ENCODE results near the gene AKAP6.

The AKAP6 gene

DNA sequence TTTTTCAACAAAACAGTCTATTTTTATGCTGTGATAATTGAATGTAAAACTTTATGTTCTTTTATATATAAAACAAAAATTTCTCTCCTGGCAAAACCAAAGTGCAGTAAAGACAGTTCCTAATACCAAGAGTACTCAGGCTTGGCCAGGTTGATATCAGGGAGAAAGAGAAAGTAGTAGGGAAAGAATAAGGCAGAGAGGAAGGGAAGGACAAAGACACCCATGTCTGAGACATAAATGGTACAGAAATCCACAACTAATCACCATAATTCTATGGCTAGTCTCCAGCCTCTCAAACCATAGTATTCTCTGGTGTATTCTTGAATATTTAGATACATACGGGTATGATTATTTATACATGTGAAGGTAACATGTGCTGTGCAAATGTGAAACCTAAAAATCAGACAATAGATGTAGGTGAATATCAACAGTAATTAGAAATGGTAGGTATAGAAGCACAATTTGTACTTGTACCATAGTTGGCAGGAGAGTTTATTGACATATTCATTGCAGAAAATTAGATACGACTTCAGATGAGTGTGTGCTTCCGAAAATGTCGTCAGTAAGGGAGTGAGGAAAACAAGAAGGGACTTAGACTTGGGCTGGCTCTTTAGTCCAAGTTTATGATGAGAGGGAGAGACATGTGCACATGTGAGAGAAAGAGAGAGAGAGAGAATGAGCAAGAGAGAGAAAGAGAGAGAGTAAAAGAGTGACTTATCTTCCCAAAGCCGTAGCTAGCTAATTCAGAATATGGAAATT, 378.8 kb downstream of the AKAP6 start:
- TF ChIP-seq, protein P1, sequence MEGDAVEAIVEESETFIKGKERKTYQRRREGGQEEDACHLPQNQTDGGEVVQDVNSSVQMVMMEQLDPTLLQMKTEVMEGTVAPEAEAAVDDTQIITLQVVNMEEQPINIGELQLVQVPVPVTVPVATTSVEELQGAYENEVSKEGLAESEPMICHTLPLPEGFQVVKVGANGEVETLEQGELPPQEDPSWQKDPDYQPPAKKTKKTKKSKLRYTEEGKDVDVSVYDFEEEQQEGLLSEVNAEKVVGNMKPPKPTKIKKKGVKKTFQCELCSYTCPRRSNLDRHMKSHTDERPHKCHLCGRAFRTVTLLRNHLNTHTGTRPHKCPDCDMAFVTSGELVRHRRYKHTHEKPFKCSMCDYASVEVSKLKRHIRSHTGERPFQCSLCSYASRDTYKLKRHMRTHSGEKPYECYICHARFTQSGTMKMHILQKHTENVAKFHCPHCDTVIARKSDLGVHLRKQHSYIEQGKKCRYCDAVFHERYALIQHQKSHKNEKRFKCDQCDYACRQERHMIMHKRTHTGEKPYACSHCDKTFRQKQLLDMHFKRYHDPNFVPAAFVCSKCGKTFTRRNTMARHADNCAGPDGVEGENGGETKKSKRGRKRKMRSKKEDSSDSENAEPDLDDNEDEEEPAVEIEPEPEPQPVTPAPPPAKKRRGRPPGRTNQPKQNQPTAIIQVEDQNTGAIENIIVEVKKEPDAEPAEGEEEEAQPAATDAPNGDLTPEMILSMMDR (IDR thresholded peaks at IDR 0.05; ENCODE audit: low read depth, low read length, poor library complexity, severe bottlenecking) = no peak
- TF ChIP-seq EZH2phosphoT487 (IDR thresholded peaks at IDR 0.05; ENCODE audit: borderline replicate concordance, low read length) = no peak
- Histone ChIP-seq H3K4me3 (ENCODE audit: low read length) (no peak overlapping the region), H3K36me3 (ENCODE audit: control insufficient read depth, low read length) (no peaks in the 10 kb centered on the region), H3F3A (ENCODE audit: control insufficient read depth, insufficient read depth) (no peaks in the 10 kb centered on the region), H3K9me3 (ENCODE audit: control insufficient read depth, insufficient read depth, low read length) (no peaks in the 10 kb centered on the region), H3K4me2 (ENCODE audit: low read length) (no peak overlapping the region), H3K9me2 (replicated peaks; ENCODE audit: control insufficient read depth, low read length) (no peaks in the 10 kb centered on the region), H4K20me1 (ENCODE audit: control insufficient read depth, insufficient read depth, low read depth, low read length) (no peaks in the 10 kb centered on the region), H3K27ac (ENCODE audit: low read depth, low read length) (no peak overlapping the region), H3K4me1 (ENCODE audit: control insufficient read depth, low read length) (peaks cover under 1% of the 10 kb centered on the region; the same call in 1 of the 2 replicates), H3K27me3 (ENCODE audit: control insufficient read depth, low read length) (no peaks in the 10 kb centered on the region), H3K79me2 (ENCODE audit: control insufficient read depth, low read length) (no peaks in the 10 kb centered on the region)

DNA sequence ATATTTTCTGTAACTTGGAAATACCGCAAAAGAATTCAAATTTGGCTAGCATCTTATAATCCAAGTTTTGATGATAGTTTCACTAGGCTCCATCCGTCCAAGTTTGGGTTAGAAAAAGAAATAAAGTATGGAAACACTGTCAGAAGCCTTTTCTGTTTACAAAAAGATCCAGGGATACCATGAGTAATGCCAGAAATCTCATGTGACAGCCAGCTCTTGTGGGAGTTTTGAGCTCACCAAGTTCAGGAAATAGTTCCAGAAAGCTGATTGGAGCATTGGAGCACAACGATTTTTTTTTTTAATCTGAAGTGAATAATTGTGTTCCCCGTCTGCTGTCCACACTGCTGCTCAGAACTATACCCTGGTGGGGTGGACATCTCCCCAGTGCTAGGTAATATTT, 379.9 kb downstream of the AKAP6 start:
- no peak for TF ChIP-seq EZH2phosphoT487 (IDR thresholded peaks at IDR 0.05; ENCODE audit: borderline replicate concordance, low read length)
- TF ChIP-seq, protein P1 (IDR thresholded peaks at IDR 0.05; ENCODE audit: low read depth, low read length, poor library complexity, severe bottlenecking) = no peak
- Histone ChIP-seq H3K4me3 (ENCODE audit: low read length) (no peak overlapping the region), H3K27ac (ENCODE audit: low read depth, low read length) (no peak overlapping the region)

GRCh38 chr14:32710231-32710671, 381.2 kb downstream of the AKAP6 start:
- no peaks in the 10 kb centered on the region for H3K9me2 ChIP-seq (replicated peaks; ENCODE audit: control insufficient read depth, low read length)
- H3K79me2 ChIP-seq (ENCODE audit: control insufficient read depth, low read length) = no peaks in the 10 kb centered on the region
- TF ChIP-seq, protein P1 (IDR thresholded peaks at IDR 0.05; ENCODE audit: low read depth, low read length, poor library complexity, severe bottlenecking) = no peak
- TF ChIP-seq EZH2phosphoT487 (IDR thresholded peaks at IDR 0.05; ENCODE audit: borderline replicate concordance, low read length) = no peak
- H3K27ac ChIP-seq (ENCODE audit: low read depth, low read length) = no peak overlapping the region
- H3K9me3 ChIP-seq (ENCODE audit: control insufficient read depth, insufficient read depth, low read length) = no peaks in the 10 kb centered on the region
- no peaks in the 10 kb centered on the region for H3K36me3 ChIP-seq (ENCODE audit: control insufficient read depth, low read length)
- H3K4me3 ChIP-seq (ENCODE audit: low read length) = no peak overlapping the region
- H3K4me2 ChIP-seq (ENCODE audit: low read length) = no peak overlapping the region
- H3F3A ChIP-seq (ENCODE audit: control insufficient read depth, insufficient read depth) = no peaks in the 10 kb centered on the region
- no peaks in the 10 kb centered on the region for H3K27me3 ChIP-seq (ENCODE audit: control insufficient read depth, low read length)
- no peaks in the 10 kb centered on the region for H4K20me1 ChIP-seq (ENCODE audit: control insufficient read depth, insufficient read depth, low read depth, low read length)
- no peaks in the 10 kb centered on the region for H3K4me1 ChIP-seq (ENCODE audit: control insufficient read depth, low read length)

More for the DNA sequence above, 379.9 kb downstream of the AKAP6 start:
- Histone ChIP-seq H4K20me1 (ENCODE audit: control insufficient read depth, insufficient read depth, low read depth, low read length) (no peaks in the 10 kb centered on the region), H3K9me2 (replicated peaks; ENCODE audit: control insufficient read depth, low read length) (no peaks in the 10 kb centered on the region), H3K27me3 (ENCODE audit: control insufficient read depth, low read length) (no peaks in the 10 kb centered on the region), H3K9me3 (ENCODE audit: control insufficient read depth, insufficient read depth, low read length) (no peaks in the 10 kb centered on the region), H3K79me2 (ENCODE audit: control insufficient read depth, low read length) (no peaks in the 10 kb centered on the region), H3K4me1 (ENCODE audit: control insufficient read depth, low read length) (no peaks in the 10 kb centered on the region), H3K36me3 (ENCODE audit: control insufficient read depth, low read length) (no peaks in the 10 kb centered on the region), H3F3A (ENCODE audit: control insufficient read depth, insufficient read depth) (no peaks in the 10 kb centered on the region), H3K4me2 (ENCODE audit: low read length) (no peak overlapping the region)
